Neural cell (in vitro differentiated cells): ENCODE results near the gene EFR3B.
"Not testable (repeated sequence)": the region's sequence is repeated elsewhere in the genome, so short reads cannot be mapped to it uniquely, and the experiment has no call there.

Experiments used
- EP300 ChIP-seq: fragments of 450-650 bp; conservative IDR thresholded peaks from 2 replicates; pipeline ENCODE4 v1.6.1; 2014; ENCODE audit warnings: antibody characterized with exemption, mild to moderate bottlenecking, moderate library complexity; ENCODE audit not compliant: poor library complexity, severe bottlenecking
- MXI1 ChIP-seq: fragments of 450-650 bp; conservative IDR thresholded peaks from 2 replicates; pipeline ENCODE4 v1.6.1; 2014; ENCODE audit warnings: antibody characterized with exemption, mild to moderate bottlenecking; ENCODE audit not compliant: poor library complexity, severe bottlenecking
- TF ChIP-seq, protein P1 (sequence below): fragments of 450-650 bp; IDR thresholded peaks from 2 replicates; pipeline ENCODE4 v1.5.1; 2014; ENCODE audit warnings: antibody characterized with exemption, mild to moderate bottlenecking, moderate library complexity; ENCODE audit not compliant: poor library complexity, severe bottlenecking
- TF ChIP-seq, protein P2 (sequence below): IDR thresholded peaks from 2 replicates; pipeline ENCODE4 v1.6.1; 2012; ENCODE audit warnings: borderline replicate concordance

DNA sequence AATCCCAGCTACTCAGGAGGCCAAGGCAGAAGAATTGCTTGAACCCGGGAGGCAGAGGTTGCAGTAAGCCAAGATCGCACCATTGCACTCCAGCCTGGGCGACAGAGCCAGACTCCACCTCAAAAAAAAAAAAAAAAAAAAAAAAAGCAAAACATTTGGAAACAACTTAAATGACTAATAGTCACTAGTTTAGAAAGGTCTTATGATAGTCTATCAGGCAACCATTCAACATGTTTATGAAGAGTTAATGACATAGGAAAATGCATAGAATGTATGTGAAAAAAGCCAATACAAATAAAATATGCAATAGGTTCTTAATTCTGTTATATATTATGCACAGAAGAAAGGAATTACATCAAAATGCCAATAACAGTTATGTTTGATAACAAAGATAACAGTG is 85.2 kb downstream of the EFR3B start:
- TF ChIP-seq MXI1, EP300: not testable (repeated sequence)
- TF ChIP-seq, protein P1, sequence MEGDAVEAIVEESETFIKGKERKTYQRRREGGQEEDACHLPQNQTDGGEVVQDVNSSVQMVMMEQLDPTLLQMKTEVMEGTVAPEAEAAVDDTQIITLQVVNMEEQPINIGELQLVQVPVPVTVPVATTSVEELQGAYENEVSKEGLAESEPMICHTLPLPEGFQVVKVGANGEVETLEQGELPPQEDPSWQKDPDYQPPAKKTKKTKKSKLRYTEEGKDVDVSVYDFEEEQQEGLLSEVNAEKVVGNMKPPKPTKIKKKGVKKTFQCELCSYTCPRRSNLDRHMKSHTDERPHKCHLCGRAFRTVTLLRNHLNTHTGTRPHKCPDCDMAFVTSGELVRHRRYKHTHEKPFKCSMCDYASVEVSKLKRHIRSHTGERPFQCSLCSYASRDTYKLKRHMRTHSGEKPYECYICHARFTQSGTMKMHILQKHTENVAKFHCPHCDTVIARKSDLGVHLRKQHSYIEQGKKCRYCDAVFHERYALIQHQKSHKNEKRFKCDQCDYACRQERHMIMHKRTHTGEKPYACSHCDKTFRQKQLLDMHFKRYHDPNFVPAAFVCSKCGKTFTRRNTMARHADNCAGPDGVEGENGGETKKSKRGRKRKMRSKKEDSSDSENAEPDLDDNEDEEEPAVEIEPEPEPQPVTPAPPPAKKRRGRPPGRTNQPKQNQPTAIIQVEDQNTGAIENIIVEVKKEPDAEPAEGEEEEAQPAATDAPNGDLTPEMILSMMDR = not testable (repeated sequence)
- TF ChIP-seq, protein P2, sequence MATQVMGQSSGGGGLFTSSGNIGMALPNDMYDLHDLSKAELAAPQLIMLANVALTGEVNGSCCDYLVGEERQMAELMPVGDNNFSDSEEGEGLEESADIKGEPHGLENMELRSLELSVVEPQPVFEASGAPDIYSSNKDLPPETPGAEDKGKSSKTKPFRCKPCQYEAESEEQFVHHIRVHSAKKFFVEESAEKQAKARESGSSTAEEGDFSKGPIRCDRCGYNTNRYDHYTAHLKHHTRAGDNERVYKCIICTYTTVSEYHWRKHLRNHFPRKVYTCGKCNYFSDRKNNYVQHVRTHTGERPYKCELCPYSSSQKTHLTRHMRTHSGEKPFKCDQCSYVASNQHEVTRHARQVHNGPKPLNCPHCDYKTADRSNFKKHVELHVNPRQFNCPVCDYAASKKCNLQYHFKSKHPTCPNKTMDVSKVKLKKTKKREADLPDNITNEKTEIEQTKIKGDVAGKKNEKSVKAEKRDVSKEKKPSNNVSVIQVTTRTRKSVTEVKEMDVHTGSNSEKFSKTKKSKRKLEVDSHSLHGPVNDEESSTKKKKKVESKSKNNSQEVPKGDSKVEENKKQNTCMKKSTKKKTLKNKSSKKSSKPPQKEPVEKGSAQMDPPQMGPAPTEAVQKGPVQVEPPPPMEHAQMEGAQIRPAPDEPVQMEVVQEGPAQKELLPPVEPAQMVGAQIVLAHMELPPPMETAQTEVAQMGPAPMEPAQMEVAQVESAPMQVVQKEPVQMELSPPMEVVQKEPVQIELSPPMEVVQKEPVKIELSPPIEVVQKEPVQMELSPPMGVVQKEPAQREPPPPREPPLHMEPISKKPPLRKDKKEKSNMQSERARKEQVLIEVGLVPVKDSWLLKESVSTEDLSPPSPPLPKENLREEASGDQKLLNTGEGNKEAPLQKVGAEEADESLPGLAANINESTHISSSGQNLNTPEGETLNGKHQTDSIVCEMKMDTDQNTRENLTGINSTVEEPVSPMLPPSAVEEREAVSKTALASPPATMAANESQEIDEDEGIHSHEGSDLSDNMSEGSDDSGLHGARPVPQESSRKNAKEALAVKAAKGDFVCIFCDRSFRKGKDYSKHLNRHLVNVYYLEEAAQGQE = not testable (repeated sequence)
